Type B pancreatic cell (in vitro differentiated cells): ENCODE data around the gene HACE1. TPM values are rescaled to one million over a fixed set of nuclear protein-coding genes. Genes with fewer than 3 reads are reported as not detected.

Source experiments
- DNase-seq: peaks from one replicate; pipeline ENCODE4 v3.0.0; 2021; ENCODE audit warnings: mixed read lengths; ENCODE audit not compliant: unreplicated experiment; ENCODE audit errors: extremely low spot score
- H3K27ac Mint-ChIP-seq: 2 replicates; pipeline ENCODE4 v1.8.0; 2021; ENCODE audit warnings: mild to moderate bottlenecking, mixed read lengths
- H3K27me3 Mint-ChIP-seq: 2 replicates; pipeline ENCODE4 v1.8.0; 2021; ENCODE audit warnings: mixed read lengths
- H3K36me3 Mint-ChIP-seq: 2 replicates; pipeline ENCODE4 v1.8.0; 2021; ENCODE audit warnings: mixed read lengths
- H3K4me1 Mint-ChIP-seq: one replicate; pipeline ENCODE4 v1.8.0; 2021; ENCODE audit warnings: mixed read lengths; ENCODE audit not compliant: unreplicated experiment
- H3K4me3 Mint-ChIP-seq: 2 replicates; pipeline ENCODE4 v1.8.0; 2021; ENCODE audit warnings: mild to moderate bottlenecking, mixed read lengths
- H3K9me3 Mint-ChIP-seq: 2 replicates; pipeline ENCODE4 v1.8.0; 2021; ENCODE audit warnings: mixed read lengths
- CTCF ChIP-seq: fragments of 200-600 bp; sonication (generic); conservative IDR thresholded peaks from 2 replicates; pipeline ENCODE4 v1.5.0; 2021; ENCODE audit warnings: antibody characterized with exemption, mild to moderate bottlenecking
- total RNA-seq: library from RNA; stranded (reverse); gene quantifications from 2 replicates; pipeline ENCODE4 v1.2.1, GENCODE V29; 2021; ENCODE audit warnings: low replicate concordance

Gene HACE1
- total RNA-seq, 1 donor from 2014 or later = 18.5 TPM

- no peaks in the 10 kb centered on the region for H3K9me3 Mint-ChIP-seq
- peaks cover 20% of the 10 kb centered on the region for H3K36me3 Mint-ChIP-seq
- H3K4me3 Mint-ChIP-seq = no peak overlapping the region
- TF ChIP-seq CTCF = no peak
- no peak for DNase-seq
- H3K27ac Mint-ChIP-seq = no peak overlapping the region
- no peaks in the 10 kb centered on the region for H3K4me1 Mint-ChIP-seq
- H3K27me3 Mint-ChIP-seq = no peaks in the 10 kb centered on the region
Measured at GRCh38 chr6:104728448-104728847, 131.3 kb downstream of the HACE1 start.

- no peaks in the 10 kb centered on the region for H3K4me1 Mint-ChIP-seq
- no peak overlapping the region for H3K27ac Mint-ChIP-seq
- no peak overlapping the region for H3K4me3 Mint-ChIP-seq
- TF ChIP-seq CTCF = no peak
- peaks cover 9% of the 10 kb centered on the region for H3K36me3 Mint-ChIP-seq
- no peaks in the 10 kb centered on the region for H3K9me3 Mint-ChIP-seq
- no peaks in the 10 kb centered on the region for H3K27me3 Mint-ChIP-seq
- DNase-seq = no peak
Measured at GRCh38 chr6:104718672-104719071, 141.0 kb downstream of the HACE1 start.

- no peaks in the 10 kb centered on the region for H3K4me1 Mint-ChIP-seq
- no peak for DNase-seq
- no peak overlapping the region for H3K4me3 Mint-ChIP-seq
- TF ChIP-seq CTCF = no peak
- peaks cover 5% of the 10 kb centered on the region for H3K36me3 Mint-ChIP-seq
- no peaks in the 10 kb centered on the region for H3K9me3 Mint-ChIP-seq
- no peaks in the 10 kb centered on the region for H3K27me3 Mint-ChIP-seq
- no peak overlapping the region for H3K27ac Mint-ChIP-seq
Measured at GRCh38 chr6:104716858-104717257, 142.9 kb downstream of the HACE1 start.

- H3K27ac Mint-ChIP-seq = no peak overlapping the region
- no peak overlapping the region for H3K4me3 Mint-ChIP-seq
- no peak for DNase-seq
- no peaks in the 10 kb centered on the region for H3K36me3 Mint-ChIP-seq
- no peak for TF ChIP-seq CTCF
- no peaks in the 10 kb centered on the region for H3K27me3 Mint-ChIP-seq
- peaks cover 6% of the 10 kb centered on the region for H3K4me1 Mint-ChIP-seq
- no peaks in the 10 kb centered on the region for H3K9me3 Mint-ChIP-seq
Measured at GRCh38 chr6:104714796-104715195, 144.9 kb downstream of the HACE1 start.

GRCh38 chr6:104713982-104714381 is 145.7 kb downstream of the HACE1 start:
- no peak for TF ChIP-seq CTCF
- no peak for DNase-seq
- Mint-ChIP-seq H3K27ac (no peak overlapping the region), H3K4me1 (peaks cover 6% of the 10 kb centered on the region), H3K36me3 (peaks cover 4% of the 10 kb centered on the region), H3K9me3 (peaks cover 4% of the 10 kb centered on the region), H3K4me3 (no peak overlapping the region), H3K27me3 (no peaks in the 10 kb centered on the region)

- Mint-ChIP-seq H3K27me3 (no peaks in the 10 kb centered on the region), H3K36me3 (peaks cover 4% of the 10 kb centered on the region), H3K27ac (no peak overlapping the region), H3K9me3 (peaks cover 7% of the 10 kb centered on the region), H3K4me1 (peaks cover 6% of the 10 kb centered on the region), H3K4me3 (no peak overlapping the region)
- no peak for DNase-seq
- TF ChIP-seq CTCF = no peak
Measured at GRCh38 chr6:104711371-104711770, 148.3 kb downstream of the HACE1 start.
